K562 (cell line): ENCODE results near the gene KIAA0513.

Experiments
- TF ChIP-seq, protein P1 (sequence below), 3 experiments: IDR thresholded peaks in 2 of 3; conservative IDR thresholded peaks in 1 of 3; 2 replicates each; pipeline ENCODE4 v1.5.1; 2011 to 2012; ENCODE audit warnings: low read length in 3 of 3, mild to moderate bottlenecking in 3 of 3, control low read depth in 2 of 3, improper control_type of control experiment in 1 of 3, inconsistent platforms in 1 of 3, low read depth in 1 of 3, mixed read lengths in 1 of 3, moderate library complexity in 1 of 3; ENCODE audit not compliant: insufficient read depth in 2 of 3
- TF ChIP-seq, protein P2 (sequence below), 2 experiments: fragments of 450-650 bp; formaldehyde crosslinking in 1 of 2; IDR thresholded peaks; 2 replicates each; pipeline versions ENCODE4 v1.4.0 to v1.6.1; 2014 to 2020; ENCODE audit warnings: mild to moderate bottlenecking in 2 of 2, borderline replicate concordance in 1 of 2, low read depth in 1 of 2

DNA sequence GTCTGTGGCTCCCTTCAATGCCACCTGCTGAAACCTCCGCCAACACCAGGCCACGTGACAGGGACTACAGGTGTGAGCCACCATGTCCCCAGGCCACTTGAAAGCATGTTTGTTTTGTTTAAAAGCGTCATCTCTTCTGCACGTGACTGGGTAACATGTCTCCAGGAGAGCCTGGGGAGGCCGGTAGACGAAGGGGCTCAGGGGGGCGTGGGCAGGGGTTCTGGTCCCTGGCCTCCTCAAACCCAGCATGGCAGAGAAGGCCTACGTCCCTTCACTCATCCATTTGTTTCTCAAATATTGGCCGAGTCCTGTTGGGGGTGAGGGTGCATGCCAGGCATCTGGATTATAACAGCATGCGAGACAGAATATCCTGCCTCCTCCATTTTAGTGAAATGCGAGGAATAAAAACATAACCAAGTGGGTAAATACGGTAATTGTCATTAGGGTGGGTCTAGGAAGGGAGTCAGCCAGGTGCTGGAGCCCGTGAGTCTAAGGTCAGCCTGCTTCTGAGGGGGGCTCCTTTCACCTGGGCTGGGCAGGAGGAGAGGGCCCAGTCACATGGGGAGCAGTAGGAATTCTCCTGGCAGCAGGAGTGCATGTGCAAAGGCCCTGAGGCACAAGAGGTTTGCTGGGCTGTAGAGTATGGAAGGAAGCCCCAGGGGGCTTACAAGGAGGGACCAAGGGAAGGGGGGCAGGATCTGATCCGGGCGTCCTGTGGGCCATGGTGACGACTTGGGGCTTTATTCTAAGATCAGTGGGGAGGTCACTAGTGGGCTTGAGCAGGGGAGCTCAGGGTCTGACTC lies 111.4 kb downstream of the KIAA0513 start:
- TF ChIP-seq, protein P1, sequence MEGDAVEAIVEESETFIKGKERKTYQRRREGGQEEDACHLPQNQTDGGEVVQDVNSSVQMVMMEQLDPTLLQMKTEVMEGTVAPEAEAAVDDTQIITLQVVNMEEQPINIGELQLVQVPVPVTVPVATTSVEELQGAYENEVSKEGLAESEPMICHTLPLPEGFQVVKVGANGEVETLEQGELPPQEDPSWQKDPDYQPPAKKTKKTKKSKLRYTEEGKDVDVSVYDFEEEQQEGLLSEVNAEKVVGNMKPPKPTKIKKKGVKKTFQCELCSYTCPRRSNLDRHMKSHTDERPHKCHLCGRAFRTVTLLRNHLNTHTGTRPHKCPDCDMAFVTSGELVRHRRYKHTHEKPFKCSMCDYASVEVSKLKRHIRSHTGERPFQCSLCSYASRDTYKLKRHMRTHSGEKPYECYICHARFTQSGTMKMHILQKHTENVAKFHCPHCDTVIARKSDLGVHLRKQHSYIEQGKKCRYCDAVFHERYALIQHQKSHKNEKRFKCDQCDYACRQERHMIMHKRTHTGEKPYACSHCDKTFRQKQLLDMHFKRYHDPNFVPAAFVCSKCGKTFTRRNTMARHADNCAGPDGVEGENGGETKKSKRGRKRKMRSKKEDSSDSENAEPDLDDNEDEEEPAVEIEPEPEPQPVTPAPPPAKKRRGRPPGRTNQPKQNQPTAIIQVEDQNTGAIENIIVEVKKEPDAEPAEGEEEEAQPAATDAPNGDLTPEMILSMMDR (IDR thresholded peaks at IDR 0.05 in 2 of 3, conservative IDR thresholded peaks at IDR 0.05 in 1 of 3; ENCODE audit: insufficient read depth in 2 of 3, low read depth in 1 of 3, low read length in 3 of 3) = no peak
- TF ChIP-seq, protein P2, sequence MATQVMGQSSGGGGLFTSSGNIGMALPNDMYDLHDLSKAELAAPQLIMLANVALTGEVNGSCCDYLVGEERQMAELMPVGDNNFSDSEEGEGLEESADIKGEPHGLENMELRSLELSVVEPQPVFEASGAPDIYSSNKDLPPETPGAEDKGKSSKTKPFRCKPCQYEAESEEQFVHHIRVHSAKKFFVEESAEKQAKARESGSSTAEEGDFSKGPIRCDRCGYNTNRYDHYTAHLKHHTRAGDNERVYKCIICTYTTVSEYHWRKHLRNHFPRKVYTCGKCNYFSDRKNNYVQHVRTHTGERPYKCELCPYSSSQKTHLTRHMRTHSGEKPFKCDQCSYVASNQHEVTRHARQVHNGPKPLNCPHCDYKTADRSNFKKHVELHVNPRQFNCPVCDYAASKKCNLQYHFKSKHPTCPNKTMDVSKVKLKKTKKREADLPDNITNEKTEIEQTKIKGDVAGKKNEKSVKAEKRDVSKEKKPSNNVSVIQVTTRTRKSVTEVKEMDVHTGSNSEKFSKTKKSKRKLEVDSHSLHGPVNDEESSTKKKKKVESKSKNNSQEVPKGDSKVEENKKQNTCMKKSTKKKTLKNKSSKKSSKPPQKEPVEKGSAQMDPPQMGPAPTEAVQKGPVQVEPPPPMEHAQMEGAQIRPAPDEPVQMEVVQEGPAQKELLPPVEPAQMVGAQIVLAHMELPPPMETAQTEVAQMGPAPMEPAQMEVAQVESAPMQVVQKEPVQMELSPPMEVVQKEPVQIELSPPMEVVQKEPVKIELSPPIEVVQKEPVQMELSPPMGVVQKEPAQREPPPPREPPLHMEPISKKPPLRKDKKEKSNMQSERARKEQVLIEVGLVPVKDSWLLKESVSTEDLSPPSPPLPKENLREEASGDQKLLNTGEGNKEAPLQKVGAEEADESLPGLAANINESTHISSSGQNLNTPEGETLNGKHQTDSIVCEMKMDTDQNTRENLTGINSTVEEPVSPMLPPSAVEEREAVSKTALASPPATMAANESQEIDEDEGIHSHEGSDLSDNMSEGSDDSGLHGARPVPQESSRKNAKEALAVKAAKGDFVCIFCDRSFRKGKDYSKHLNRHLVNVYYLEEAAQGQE (IDR thresholded peaks at IDR 0.05; ENCODE audit: borderline replicate concordance) = no peak
- TF ChIP-seq, protein P2 (CRISPR knock-in tag; IDR thresholded peaks at IDR 0.05; ENCODE audit: low read depth) = no peak
